Measurements from ENCODE around the gene NRXN2. TPM values are rescaled to one million over a fixed set of nuclear protein-coding genes. Genes with fewer than 3 reads are reported as not detected.

The NRXN2 gene
- total RNA-seq, 2 donors from 2014 or later = 0.85 to 1.4 TPM

DNA sequence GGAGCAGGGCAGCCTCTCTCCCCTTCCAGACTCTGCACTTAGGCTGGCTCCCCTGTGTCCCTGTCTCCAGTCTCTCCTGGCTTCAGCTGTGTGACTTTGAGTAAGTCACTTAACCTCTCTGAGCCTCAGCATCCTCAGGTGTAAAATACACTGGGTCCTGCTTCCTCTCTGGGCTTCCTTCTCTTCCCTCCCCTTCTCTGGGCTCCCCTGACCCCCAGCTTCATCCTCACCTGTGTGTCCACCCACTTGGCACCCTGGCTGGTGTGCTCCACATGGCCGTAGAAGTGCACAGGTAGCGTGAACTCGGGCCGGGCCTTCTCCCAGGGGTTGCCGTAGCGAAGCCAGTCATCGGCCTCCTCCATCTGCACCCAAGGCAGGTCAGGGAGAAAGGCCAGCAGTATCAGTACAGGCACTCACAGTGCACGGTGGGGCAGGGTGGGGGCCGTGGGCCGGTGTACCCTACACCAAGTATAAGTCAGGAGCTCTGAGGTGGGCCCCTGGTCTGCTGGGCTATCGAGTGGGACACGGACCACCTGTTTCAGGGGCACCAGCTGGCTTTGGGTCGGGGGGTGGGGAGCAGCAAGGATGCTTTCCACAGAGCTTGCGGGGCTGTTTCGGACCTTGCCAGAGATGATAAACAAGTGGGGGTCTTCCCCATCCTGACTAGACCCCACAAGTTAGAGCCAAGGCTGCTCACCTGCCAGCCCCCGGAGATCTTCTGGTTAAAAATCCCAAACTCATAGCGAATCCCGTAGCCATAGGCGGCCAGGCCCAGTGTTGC lies 34.7 kb upstream of the NRXN2 start:
- no peaks in the 10 kb centered on the region for H3K9me3 ChIP-seq
- H3K36me3 ChIP-seq = no peaks in the 10 kb centered on the region
- no peak for DNase-seq (ENCODE audit: low spot score)
- no peak overlapping the region for H3K27ac ChIP-seq
- H3K4me3 ChIP-seq = no peak overlapping the region
- H3K27me3 ChIP-seq = no peaks in the 10 kb centered on the region
- H3K4me1 ChIP-seq = peaks cover 0 to 42% of the 10 kb centered on the region in 2 donors
- TF ChIP-seq, protein P1, sequence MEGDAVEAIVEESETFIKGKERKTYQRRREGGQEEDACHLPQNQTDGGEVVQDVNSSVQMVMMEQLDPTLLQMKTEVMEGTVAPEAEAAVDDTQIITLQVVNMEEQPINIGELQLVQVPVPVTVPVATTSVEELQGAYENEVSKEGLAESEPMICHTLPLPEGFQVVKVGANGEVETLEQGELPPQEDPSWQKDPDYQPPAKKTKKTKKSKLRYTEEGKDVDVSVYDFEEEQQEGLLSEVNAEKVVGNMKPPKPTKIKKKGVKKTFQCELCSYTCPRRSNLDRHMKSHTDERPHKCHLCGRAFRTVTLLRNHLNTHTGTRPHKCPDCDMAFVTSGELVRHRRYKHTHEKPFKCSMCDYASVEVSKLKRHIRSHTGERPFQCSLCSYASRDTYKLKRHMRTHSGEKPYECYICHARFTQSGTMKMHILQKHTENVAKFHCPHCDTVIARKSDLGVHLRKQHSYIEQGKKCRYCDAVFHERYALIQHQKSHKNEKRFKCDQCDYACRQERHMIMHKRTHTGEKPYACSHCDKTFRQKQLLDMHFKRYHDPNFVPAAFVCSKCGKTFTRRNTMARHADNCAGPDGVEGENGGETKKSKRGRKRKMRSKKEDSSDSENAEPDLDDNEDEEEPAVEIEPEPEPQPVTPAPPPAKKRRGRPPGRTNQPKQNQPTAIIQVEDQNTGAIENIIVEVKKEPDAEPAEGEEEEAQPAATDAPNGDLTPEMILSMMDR (IDR thresholded peaks at IDR 0.05) = no peak

- peaks cover 13% of the 10 kb centered on the region for H3K36me3 ChIP-seq
- H3K4me3 ChIP-seq = no peak overlapping the region
- DNase-seq (ENCODE audit: low spot score) = no peak
- peaks cover 0 to 24% of the 10 kb centered on the region in 2 donors for H3K4me1 ChIP-seq
- no peak overlapping the region for H3K27ac ChIP-seq
- no peaks in the 10 kb centered on the region for H3K27me3 ChIP-seq
- TF ChIP-seq, protein P1 (IDR thresholded peaks at IDR 0.05) = no peak
- no peaks in the 10 kb centered on the region for H3K9me3 ChIP-seq
Measured at GRCh38 chr11:64755681-64756361, 32.8 kb upstream of the NRXN2 start.

DNA sequence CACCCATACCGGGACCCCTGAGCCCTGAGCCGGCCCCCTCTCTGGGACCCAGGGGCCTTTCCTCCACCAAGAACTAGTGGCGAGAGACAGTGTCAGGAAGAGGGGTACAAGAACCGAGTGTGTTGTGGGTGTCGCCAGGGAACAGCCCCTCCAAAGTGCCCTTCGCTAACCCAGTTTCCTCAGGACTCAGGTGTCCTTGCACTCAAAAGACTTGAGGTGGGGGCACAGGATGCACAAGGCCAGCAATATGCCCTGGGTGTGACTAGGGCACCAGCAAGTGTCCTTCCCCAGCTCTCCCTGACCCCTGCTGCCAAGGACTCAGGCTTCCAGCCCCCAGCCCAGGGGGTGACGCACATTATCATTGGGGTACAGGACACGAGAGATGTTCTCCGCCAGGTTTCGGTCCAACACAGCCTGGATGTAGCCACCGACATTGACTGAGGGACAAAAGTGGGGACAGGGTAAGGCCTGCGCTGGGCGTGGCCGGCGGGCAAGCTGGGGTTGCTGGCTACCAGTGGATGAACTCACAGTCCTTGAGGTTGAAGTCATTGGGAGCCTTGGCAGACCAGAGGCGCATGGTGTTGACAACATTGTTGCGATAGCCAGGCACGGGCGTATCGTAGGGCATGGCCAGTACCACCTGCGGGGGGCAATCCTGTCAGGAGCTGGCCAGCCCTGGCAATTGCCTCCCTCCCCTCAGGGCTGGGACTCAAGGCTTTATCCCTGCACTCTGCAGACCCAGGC lies 32.1 kb upstream of the NRXN2 start:
- H3K27ac ChIP-seq = no peak overlapping the region
- no peak for DNase-seq (ENCODE audit: low spot score)

GRCh38 chr11:64754124-64754918 lies 31.3 kb upstream of the NRXN2 start:
- no peaks in the 10 kb centered on the region for H3K27me3 ChIP-seq
- H3K9me3 ChIP-seq = no peaks in the 10 kb centered on the region
- no peak overlapping the region for H3K4me3 ChIP-seq
- DNase-seq (ENCODE audit: low spot score) = no peak
- TF ChIP-seq, protein P1 (IDR thresholded peaks at IDR 0.05) = no peak
- H3K27ac ChIP-seq = no peak overlapping the region
- peaks cover 0 to 9% of the 10 kb centered on the region in 2 donors for H3K4me1 ChIP-seq
- peaks cover 13% of the 10 kb centered on the region for H3K36me3 ChIP-seq

More for the DNA sequence above, 32.1 kb upstream of the NRXN2 start:
- no peaks in the 10 kb centered on the region for H3K9me3 ChIP-seq
- H3K4me3 ChIP-seq = no peak overlapping the region
- peaks cover 0 to 17% of the 10 kb centered on the region in 2 donors for H3K4me1 ChIP-seq
- H3K36me3 ChIP-seq = peaks cover 13% of the 10 kb centered on the region
- no peaks in the 10 kb centered on the region for H3K27me3 ChIP-seq
- TF ChIP-seq, protein P1 (IDR thresholded peaks at IDR 0.05) = no peak

DNA sequence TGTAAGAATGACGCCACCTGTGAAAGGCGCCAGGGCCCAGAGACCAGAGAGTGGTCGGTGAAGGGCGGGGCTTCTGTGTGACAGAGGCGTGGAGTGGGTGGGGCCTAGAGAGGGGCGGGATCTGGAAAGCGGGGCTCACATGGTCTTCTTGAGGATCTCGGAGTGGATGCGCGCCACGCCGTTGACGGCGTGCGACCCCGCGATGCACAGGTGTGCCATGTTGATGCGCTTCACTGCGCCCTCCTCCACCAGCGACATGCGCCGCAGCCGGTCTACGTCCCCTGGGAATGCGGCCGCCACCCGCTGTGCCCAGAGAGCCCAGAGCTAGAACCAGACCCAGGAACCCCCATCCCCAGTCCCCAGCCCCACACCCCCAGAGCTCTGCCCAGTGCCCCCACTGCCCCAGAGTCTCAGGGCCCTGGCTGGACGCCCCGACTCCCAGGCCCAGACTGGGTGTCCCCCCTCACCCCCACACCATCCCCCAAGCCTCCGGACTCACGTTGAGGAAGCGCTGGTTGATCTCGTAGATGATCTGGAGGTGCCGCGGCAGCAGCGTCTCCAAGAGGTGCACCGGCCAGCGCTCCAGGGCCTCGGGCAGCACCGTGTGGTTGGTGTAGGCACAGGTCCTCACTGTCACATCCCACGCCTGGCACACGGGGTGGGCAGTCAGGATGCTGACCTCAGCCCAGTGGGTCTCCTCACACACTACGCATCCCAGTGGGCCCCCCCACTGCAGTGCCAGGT lies 30.6 kb upstream of the NRXN2 start:
- H3K27me3 ChIP-seq = no peaks in the 10 kb centered on the region
- H3K36me3 ChIP-seq = peaks cover 13% of the 10 kb centered on the region
- no peak for DNase-seq (ENCODE audit: low spot score)
- H3K4me3 ChIP-seq = no peak overlapping the region
- H3K27ac ChIP-seq = no peak overlapping the region
- no peaks in the 10 kb centered on the region for H3K9me3 ChIP-seq
- peaks cover 0 to 2% of the 10 kb centered on the region in 2 donors for H3K4me1 ChIP-seq
- TF ChIP-seq, protein P1 (IDR thresholded peaks at IDR 0.05) = no peak

Measured in right atrium auricular region (tissue), 2 donors.